AG10803 (cell line): Measurements from ENCODE around the gene UBL4A.

Experiments used
- DNase-seq: peaks from one replicate; pipeline ENCODE4 v3.0.0; 2010; ENCODE audit warnings: low read depth
- H3K4me3 ChIP-seq: 2 replicates; pipeline ENCODE4 v1.5.1; 2011; ENCODE audit warnings: mild to moderate bottlenecking, low read length, control low read depth
- TF ChIP-seq, protein P1 (sequence below): conservative IDR thresholded peaks from 2 replicates; pipeline ENCODE4 v1.5.1; 2011; ENCODE audit warnings: mild to moderate bottlenecking, low read length, control low read depth, inconsistent platforms

UBL4A gene

DNA sequence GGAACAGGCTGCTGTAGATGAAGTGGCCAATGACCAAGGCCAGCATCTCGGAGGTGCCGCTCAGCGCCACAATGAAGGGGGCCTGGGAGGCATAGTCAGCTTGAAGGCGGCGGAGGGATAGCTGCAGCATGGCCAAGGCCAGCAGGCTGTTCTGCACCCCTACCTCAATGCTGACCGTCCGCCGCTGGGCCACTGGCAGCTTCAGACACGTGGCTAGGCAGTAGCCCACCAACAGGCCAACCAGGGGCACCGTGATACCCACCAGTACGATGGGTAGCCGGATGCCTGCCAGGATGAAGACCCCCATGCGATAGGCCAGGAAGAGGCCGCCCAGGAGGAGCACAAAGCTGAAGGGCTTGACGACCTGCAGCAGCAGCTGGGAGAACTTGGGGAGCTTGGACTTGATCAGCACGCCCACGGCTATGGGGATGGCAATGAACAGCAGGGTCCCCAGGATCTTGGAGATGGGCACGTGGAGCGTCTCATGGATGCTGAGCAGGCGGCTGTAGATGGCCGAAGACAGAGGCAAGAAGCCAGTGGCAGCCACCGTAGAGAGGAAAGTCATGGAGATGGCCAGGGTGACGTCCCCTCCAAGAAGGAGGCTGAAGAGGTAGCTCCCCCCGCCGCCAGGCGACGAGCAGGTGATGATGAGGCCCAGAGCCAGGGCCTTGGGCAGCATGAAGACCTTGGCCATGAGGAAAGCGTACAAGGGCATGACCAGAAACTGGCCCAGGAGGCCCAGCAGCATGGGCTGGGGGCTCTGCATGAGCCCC lies 1.3 kb upstream of the UBL4A start:
- TF ChIP-seq, protein P1, sequence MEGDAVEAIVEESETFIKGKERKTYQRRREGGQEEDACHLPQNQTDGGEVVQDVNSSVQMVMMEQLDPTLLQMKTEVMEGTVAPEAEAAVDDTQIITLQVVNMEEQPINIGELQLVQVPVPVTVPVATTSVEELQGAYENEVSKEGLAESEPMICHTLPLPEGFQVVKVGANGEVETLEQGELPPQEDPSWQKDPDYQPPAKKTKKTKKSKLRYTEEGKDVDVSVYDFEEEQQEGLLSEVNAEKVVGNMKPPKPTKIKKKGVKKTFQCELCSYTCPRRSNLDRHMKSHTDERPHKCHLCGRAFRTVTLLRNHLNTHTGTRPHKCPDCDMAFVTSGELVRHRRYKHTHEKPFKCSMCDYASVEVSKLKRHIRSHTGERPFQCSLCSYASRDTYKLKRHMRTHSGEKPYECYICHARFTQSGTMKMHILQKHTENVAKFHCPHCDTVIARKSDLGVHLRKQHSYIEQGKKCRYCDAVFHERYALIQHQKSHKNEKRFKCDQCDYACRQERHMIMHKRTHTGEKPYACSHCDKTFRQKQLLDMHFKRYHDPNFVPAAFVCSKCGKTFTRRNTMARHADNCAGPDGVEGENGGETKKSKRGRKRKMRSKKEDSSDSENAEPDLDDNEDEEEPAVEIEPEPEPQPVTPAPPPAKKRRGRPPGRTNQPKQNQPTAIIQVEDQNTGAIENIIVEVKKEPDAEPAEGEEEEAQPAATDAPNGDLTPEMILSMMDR: no peak
- no peak overlapping the region for H3K4me3 ChIP-seq
- DNase-seq: no peak

DNA sequence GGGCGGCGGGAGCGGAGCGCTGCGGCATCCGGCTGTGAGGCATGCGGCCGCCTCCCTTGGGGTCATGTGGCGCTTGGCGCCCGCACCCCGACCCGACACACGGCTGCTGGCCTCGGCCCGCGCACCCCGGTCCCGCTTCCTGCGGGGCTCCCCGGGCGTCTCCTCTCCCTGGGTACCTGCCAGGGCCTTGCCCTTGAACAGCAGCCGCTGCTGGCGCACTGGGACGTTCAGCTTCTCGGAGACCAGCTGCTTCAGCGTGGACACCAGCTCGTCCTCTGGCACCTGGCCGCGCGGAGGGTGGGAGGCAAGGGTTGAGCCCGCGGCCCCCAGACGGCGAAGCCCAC lies 391 bp downstream of the UBL4A start:
- DNase-seq: no peak
- TF ChIP-seq, protein P1: no peak
- peak overlapping the region; percentile 64 for H3K4me3 ChIP-seq

DNA sequence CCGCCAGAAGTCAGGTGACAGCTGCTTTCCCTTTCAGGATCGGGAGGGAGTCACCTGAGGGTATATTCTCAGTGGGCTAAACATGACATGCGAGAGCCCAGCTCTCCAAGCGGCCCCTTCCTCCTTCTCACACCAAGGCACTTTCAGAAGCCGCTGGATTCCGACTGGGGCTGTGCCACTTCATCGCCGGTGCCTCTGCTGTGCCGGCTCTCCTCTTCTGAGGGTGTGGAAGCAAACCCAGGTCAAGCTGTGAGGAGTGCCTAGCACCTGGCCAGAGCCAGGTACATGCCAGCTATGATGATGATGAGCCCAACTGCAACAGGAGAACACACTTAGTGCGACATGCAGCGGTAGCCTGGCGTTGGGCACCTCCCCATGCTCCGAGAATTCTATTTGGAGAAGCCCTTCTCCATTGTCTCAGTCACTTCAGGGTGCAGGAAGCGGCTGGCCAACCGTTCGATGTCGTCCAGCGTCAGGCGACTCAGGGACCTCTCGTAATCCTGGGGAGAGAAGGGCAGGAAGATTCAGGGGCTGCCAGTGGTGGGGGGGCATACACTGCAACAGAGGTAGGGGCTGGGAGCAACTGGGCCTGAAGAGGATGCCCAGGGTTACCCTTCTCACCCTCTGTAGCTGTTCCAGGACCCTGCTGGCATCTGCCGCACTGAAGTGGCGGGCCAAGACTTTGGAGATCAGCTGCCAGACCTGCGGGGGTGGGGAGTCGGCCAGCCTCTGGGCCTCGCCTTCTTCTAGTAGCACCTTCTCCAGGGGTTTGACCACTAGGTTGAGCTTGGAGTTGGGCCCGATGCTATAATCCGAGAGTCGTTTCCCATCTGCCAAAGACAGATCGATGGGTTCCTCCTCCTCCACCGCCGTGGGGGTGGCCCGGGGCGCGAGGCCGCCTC lies 1.0 kb downstream of the UBL4A start:
- no peak for DNase-seq
- H3K4me3 ChIP-seq: peak overlapping the region; percentile 64
- TF ChIP-seq, protein P1: no peak

DNA sequence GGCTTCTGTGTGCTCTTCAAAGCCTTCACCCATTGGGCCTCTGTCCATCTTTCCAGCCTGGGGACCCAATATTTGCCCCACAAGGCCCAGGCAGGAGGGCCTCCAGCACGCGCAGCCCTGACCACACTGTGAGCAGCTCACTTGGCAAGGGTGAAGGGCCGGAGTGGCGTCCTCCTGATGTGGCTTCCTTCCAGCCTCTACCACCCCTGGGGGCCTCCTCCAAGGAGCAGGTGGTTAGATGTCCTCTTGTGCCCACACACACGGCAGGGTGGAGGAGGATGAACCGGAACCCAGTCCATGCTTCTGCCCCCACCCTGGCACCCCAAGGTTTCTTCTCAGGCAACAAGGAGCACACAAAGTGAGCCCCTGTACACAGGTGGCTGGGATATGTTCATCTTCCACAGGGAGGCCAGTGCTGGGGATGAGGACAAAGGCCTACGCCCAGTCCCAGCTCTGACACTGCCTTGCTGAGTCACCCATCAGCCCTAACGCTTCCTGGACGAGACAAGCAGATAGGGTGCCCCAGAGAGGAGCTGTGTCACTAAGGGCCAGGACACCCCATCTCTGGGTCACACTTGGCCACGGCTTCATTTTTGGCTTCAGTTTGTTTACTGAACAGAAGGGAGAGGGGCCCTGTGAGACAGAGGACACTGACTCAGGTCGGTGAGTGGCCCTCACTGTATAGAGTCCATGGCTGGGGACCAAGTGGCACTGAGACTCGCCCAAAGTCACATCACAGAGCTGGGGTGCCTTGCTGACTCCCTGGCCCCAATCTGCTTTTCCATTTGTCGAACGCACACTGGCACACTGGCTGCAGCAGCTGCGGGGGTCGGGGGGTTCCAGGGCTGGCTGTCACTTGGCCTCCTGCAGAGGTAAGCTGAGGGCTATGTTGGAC lies 1.9 kb downstream of the UBL4A start:
- TF ChIP-seq, protein P1: no peak
- H3K4me3 ChIP-seq: no peak overlapping the region
- no peak for DNase-seq

DNA sequence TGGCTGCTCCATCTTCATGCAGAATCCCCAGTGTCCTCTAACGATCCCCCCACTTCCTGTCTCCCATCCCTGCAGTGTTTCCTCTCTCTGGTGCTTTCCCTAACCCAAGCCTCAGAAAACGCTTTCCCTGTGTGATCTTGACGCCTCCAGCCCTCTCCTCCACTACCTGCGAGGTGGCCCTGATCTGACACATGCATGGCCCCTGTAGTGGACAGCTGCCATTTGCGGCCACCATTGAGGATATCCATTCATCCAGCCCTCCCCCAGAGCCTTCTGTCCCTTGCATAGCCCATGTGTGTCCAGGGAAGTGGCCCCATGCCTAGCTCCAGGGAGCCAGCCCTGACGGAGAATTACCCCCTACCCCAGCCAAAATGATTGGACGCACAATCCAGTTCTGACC lies 3.1 kb downstream of the UBL4A start:
- no peak for DNase-seq
- no peak overlapping the region for H3K4me3 ChIP-seq
- TF ChIP-seq, protein P1: no peak

DNA sequence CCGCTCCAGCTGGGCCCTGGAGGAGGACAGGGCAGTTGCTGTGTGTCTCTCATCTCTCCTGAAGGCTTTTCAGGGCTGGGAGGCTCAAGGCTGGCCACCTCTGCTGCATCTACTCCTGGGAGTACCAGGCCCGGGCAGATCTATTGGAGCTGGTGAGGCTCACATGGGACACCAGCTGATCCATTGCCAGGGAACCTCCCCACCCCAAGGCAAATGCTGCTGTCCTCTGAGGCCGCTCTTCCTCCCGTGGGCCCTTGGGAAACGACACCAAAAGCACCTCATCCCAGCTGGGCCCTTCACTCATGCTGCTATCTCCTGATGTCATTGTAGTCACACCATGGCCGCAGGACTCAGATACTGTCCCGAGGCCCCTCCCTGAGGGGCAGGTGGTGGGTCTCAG lies 3.6 kb downstream of the UBL4A start:
- H3K4me3 ChIP-seq: no peak overlapping the region
- DNase-seq: no peak
- TF ChIP-seq, protein P1: no peak
